Measurements from ENCODE around the gene SAT2. TPM values are rescaled to one million over a fixed set of nuclear protein-coding genes. Genes with fewer than 3 reads are reported as not detected.
A peak's percentile ranks its signal among the peaks of the same experiment; 100 is the strongest.

Gene SAT2
- total and polyA plus RNA-seq, 10 of the 15 experiments (the other 5 are each of a cell fraction or from before 2014, with no cell fraction given) = 14.6 to 44.0 (median 27.9) TPM

- intact Hi-C loops (cut with micrococcal nuclease; ENCODE audit: unreplicated experiment) (no loop called here), in situ Hi-C loops (cut with MboI) (no loop called here)
- H3K27me3 ChIP-seq (replicated peaks in 1 of 2; ENCODE audit: control insufficient read depth in 2 of 2, insufficient read depth in 2 of 2, low read length in 1 of 2) = peaks cover 5 to 11% of the 10 kb centered on the region in 2 experiments
- H4K20me1 ChIP-seq (ENCODE audit: control insufficient read depth, insufficient read depth) = no peaks in the 10 kb centered on the region
- H2AFZ ChIP-seq (ENCODE audit: control insufficient read depth, low read depth, low read length) = peak within 1 kb of the TSS; percentile 25
- ChIA-PET SMC1A (ENCODE audit: uncharacterized antibody, unreplicated experiment) (interaction anchor here (0.8 to 1.2 kb wide), 2 partner anchors 37 to 247 kb away, joined by 3 to 5 read pairs; partner anchors contain the start of gene TP53), RAD21 (ENCODE audit: unreplicated experiment) (interaction anchor here (0.6 to 1.2 kb wide), 2 partner anchors 37 to 256 kb away, joined by 3 read pairs; partner anchors contain the start of genes PLSCR3 and TP53), CTCF (interaction anchor here (0.8 to 1.2 kb wide), 3 partner anchors 8 to 215 kb away, joined by 3 read pairs; partner anchors contain the start of gene TMEM102), POLR2A (interaction anchor here (0.8 to 1.8 kb wide), 3 partner anchors 36 to 39 kb away, joined by 3 to 8 read pairs (median 3); partner anchors contain the start of genes FXR2 and TP53)
- 2% methylated on average over 27 of the region's 34 CpGs for WGBS (ENCODE audit: insufficient coverage, insufficient replicate concordance, low lambda C conversion rate, missing lambda C conversion rate)
- H3K4me3 ChIP-seq = peak within 1 kb of the TSS; percentile 54; the same call in 1 of the 2 replicates
- no peaks in the 10 kb centered on the region for H3K9me3 ChIP-seq (replicated peaks; ENCODE audit: control insufficient read depth, insufficient read depth, low read length)
- no peak for FAIRE-seq
- H3K27ac ChIP-seq (ENCODE audit: control insufficient read depth, insufficient read depth) = no peak within 1 kb of the TSS
- DNase-seq (ENCODE audit: low read depth, low spot score) = no peak
- ATAC-seq = peak; percentile 86
- peak within 1 kb of the TSS; percentile 59 for H3K4me2 ChIP-seq (ENCODE audit: control insufficient read depth, insufficient read depth)
- H3K79me2 ChIP-seq (ENCODE audit: control insufficient read depth, insufficient read depth, low read length) = no peaks in the 10 kb centered on the region
- no TSS peak for BruUV-seq (replicated peaks)
- peaks cover 3% of the 10 kb centered on the region; the same call in 1 of the 2 replicates for H3K4me1 ChIP-seq (ENCODE audit: control insufficient read depth, insufficient read depth, low read length)
- TF ChIP-seq RAD21 (IDR thresholded peaks at IDR 0.05; ENCODE audit: insufficient read depth, low read depth, low read length) (no peak), SRF (IDR thresholded peaks at IDR 0.05; ENCODE audit: low read depth in 2 of 2, low read length in 2 of 2) (no peak), POU2F2 (IDR thresholded peaks at IDR 0.05; ENCODE audit: borderline replicate concordance, low read depth, low read length) (peak; percentile 97), CREM (IDR thresholded peaks at IDR 0.05; ENCODE audit: low read depth) (no peak), POLR2A (IDR thresholded peaks at IDR 0.05; ENCODE audit: low read depth, low read length) (peak; percentile 53; the same call in 1 of the 2 replicates)
- no peaks in the 10 kb centered on the region for H3K36me3 ChIP-seq (ENCODE audit: control insufficient read depth in 2 of 2, insufficient read depth in 2 of 2, low read length in 1 of 2)
- H3K9ac ChIP-seq (ENCODE audit: control insufficient read depth, insufficient read depth, low read length) = no peak within 1 kb of the TSS
Observed at GRCh38 chr17:7650509-7651096, 23.0 kb upstream of the SAT2 start, which contains the start of gene ATP1B2. Gene ATP1B2, plus strand, starts transcription at chr17:7650926. Its CDS starts 593 bp downstream, at chr17:7651519.

GRCh38 chr17:7647018-7647417, 19.4 kb upstream of the SAT2 start:
- in situ Hi-C loops (cut with MboI) (no loop called here), intact Hi-C loops (cut with micrococcal nuclease; ENCODE audit: unreplicated experiment) (no loop called here)
- H4K20me1 ChIP-seq (ENCODE audit: control insufficient read depth, insufficient read depth) = no peaks in the 10 kb centered on the region
- H3K9me3 ChIP-seq (replicated peaks; ENCODE audit: control insufficient read depth, insufficient read depth, low read length) = no peaks in the 10 kb centered on the region
- H3K27me3 ChIP-seq (replicated peaks in 1 of 2; ENCODE audit: control insufficient read depth in 2 of 2, insufficient read depth in 2 of 2, low read length in 1 of 2) = peaks cover 5 to 8% of the 10 kb centered on the region in 2 experiments
- no peak for ATAC-seq
- ChIA-PET CTCF (interaction anchor here (1.6 kb wide), 1 partner anchor 15 kb away, joined by 5 read pairs; no protein-coding TSS in a partner anchor), SMC1A (ENCODE audit: uncharacterized antibody, unreplicated experiment) (interaction anchor here (1.1 kb wide), 1 partner anchor 35 kb away, joined by 3 read pairs; no protein-coding TSS in a partner anchor), RAD21 (ENCODE audit: unreplicated experiment) (no interaction called here), POLR2A (interaction anchor here (0.7 kb wide), 1 partner anchor 122 kb away, joined by 3 read pairs; no protein-coding TSS in a partner anchor)
- no peak overlapping the region for H3K4me2 ChIP-seq (ENCODE audit: control insufficient read depth, insufficient read depth)
- no peaks in the 10 kb centered on the region for H3K79me2 ChIP-seq (ENCODE audit: control insufficient read depth, insufficient read depth, low read length)
- BruUV-seq (replicated peaks) = no TSS peak
- H3K36me3 ChIP-seq (ENCODE audit: control insufficient read depth in 2 of 2, insufficient read depth in 2 of 2, low read length in 1 of 2) = no peaks in the 10 kb centered on the region
- 4% methylated on average over 4 of the region's 4 CpGs for WGBS (ENCODE audit: insufficient coverage, insufficient replicate concordance, low lambda C conversion rate, missing lambda C conversion rate)
- H3K9ac ChIP-seq (ENCODE audit: control insufficient read depth, insufficient read depth, low read length) = no peak overlapping the region
- H2AFZ ChIP-seq (ENCODE audit: control insufficient read depth, low read depth, low read length) = no peak overlapping the region
- peaks cover 3% of the 10 kb centered on the region; the same call in 1 of the 2 replicates for H3K4me1 ChIP-seq (ENCODE audit: control insufficient read depth, insufficient read depth, low read length)
- FAIRE-seq = no peak
- DNase-seq (ENCODE audit: low read depth, low spot score) = no peak
- no peak overlapping the region for H3K27ac ChIP-seq (ENCODE audit: control insufficient read depth, insufficient read depth)
- H3K4me3 ChIP-seq = no peak overlapping the region
- TF ChIP-seq SUZ12 (IDR thresholded peaks at IDR 0.05; ENCODE audit: unreplicated experiment) = no peak
- TF ChIP-seq POU2F2 (IDR thresholded peaks at IDR 0.05; ENCODE audit: borderline replicate concordance, low read depth, low read length) = no peak
- TF ChIP-seq KAT2A (conservative IDR thresholded peaks at IDR 0.05; ENCODE audit: control insufficient read depth, low read depth, low read length) = no peak
- TF ChIP-seq E4F1 (IDR thresholded peaks at IDR 0.05; ENCODE audit: borderline replicate concordance, partially characterized antibody) = no peak
- no peak for TF ChIP-seq ASH2L (IDR thresholded peaks at IDR 0.05; ENCODE audit: borderline replicate concordance, low read depth)
- TF ChIP-seq HDGF (IDR thresholded peaks at IDR 0.05) = no peak
- no peak for TF ChIP-seq KLF5 (IDR thresholded peaks at IDR 0.05; ENCODE audit: partially characterized antibody)
- TF ChIP-seq ZBED1 (IDR thresholded peaks at IDR 0.05; ENCODE audit: borderline replicate concordance) = no peak
- TF ChIP-seq GATAD2B (conservative IDR thresholded peaks at IDR 0.05; ENCODE audit: low read depth) = no peak

Data from GM12878 (cell line).